ENCODE data around the gene BCAR3.

GRCh38 chr1:93588955-93589354 is 92.7 kb downstream of the BCAR3 start:
- TF ChIP-seq POLR2AphosphoS5 (IDR thresholded peaks at IDR 0.05; ENCODE audit: low read depth, low read length) = no peak
- TF ChIP-seq POLR2A (IDR thresholded peaks at IDR 0.05; ENCODE audit: low read depth, low read length) = no peak

Data from GM12892 (cell line).